Esophagus squamous epithelium (tissue), 5 donors: ENCODE results near the gene ABHD1. TPM values are rescaled to one million over a fixed set of nuclear protein-coding genes. Genes with fewer than 3 reads are reported as not detected.
"Not testable (repeated sequence)": the region's sequence is repeated elsewhere in the genome, so short reads cannot be mapped to it uniquely, and the experiment has no call there.

Source experiments
- DNase-seq: peaks from one replicate; lab custom pipeline; 2025; lab: John Stamatoyannopoulos, UW
- H3K27ac ChIP-seq, 4 donors: fragments of 200-600 bp; sonication (generic); one replicate each; pipeline ENCODE4 v1.5.1; 2016 to 2019; ENCODE audit warnings: mild to moderate bottlenecking in 1 of 4
- H3K27me3 ChIP-seq, 4 donors: fragments of 200-600 bp; sonication (generic); 1 replicate in 3 of 4; 2 replicates in 1 of 4; pipeline versions ENCODE4 v1.5.1 to v1.6.0; 2017 to 2021; ENCODE audit warnings: antibody characterized with exemption in 1 of 4
- H3K36me3 ChIP-seq, 3 donors: fragments of 200-600 bp; sonication (generic); one replicate each; pipeline ENCODE4 v1.5.1; 2016 to 2019
- H3K4me1 ChIP-seq, 3 donors: fragments of 200-600 bp; sonication (generic); one replicate each; pipeline ENCODE4 v1.5.1; 2017 to 2019
- H3K4me3 ChIP-seq, 4 donors: fragments of 200-600 bp; sonication (generic); 1 replicate in 3 of 4; 2 replicates in 1 of 4; pipeline ENCODE4 v1.5.1; 2016 to 2019; ENCODE audit warnings: mild to moderate bottlenecking in 2 of 4, moderate library complexity in 1 of 4
- H3K9me3 ChIP-seq, 3 donors: fragments of 200-600 bp; sonication (generic); one replicate each; pipeline ENCODE4 v1.5.1; 2016 to 2019
- POLR2A ChIP-seq, 4 donors: fragments of 450-650 bp; IDR thresholded peaks; one replicate each; pipeline ENCODE4 v1.6.1; 2017; ENCODE audit warnings: antibody characterized with exemption in 4 of 4, mild to moderate bottlenecking in 4 of 4, moderate library complexity in 3 of 4
- WGBS, 2 donors: methylation state at CpG; one replicate each; pipeline ENCODE4 v1.1.5; 2018; 5-methylcytosine and 5-hydroxymethylcytosine counted together
- intact Hi-C: fragments of 100-400 bp; cut with DNase I; formaldehyde crosslinking; loops from one replicate; pipeline ENCODE4 v1.15.0; 2022
- total RNA-seq, 4 donors: library from RNA; depleted of rRNA; stranded (reverse); fragments of >200 nt; gene quantifications; one replicate each; pipeline ENCODE4 v1.1.0, GENCODE V29; 2016
- TF ChIP-seq, protein P1 (sequence below), 6 experiments: fragments of 450-650 bp in 4 of 6; fragments of 200-600 bp in 2 of 6; sonication (generic) in 2 of 6; IDR thresholded peaks; one replicate each; pipeline ENCODE4 v1.5.1; 2016 to 2019; ENCODE audit warnings: antibody characterized with exemption in 6 of 6, mild to moderate bottlenecking in 4 of 6, moderate library complexity in 4 of 6
- donor health status: DM: yes; HTN: yes; CAD: no.

The ABHD1 gene
- total RNA-seq, 4 donors from 2014 or later, result not detected

DNA sequence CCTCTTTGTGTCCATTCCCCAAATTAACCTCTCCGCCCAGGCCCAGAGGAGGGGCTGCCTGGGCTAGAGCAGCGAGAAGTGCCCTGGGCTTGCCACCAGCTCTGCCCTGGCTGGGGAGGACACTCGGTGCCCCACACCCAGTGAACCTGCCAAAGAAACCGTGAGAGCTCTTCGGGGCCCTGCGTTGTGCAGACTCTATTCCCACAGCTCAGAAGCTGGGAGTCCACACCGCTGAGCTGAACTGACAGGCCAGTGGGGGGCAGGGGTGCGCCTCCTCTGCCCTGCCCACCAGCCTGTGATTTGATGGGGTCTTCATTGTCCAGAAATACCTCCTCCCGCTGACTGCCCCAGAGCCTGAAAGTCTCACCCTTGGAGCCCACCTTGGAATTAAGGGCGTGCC, 23.6 kb upstream of the ABHD1 start:
- Histone ChIP-seq H3K27me3 (peaks cover 0 to 13% (median 0%) of the 10 kb centered on the region in 4 donors), H3K4me1 (peaks cover 6 to 11% (median 8%) of the 10 kb centered on the region in 3 donors), H3K9me3 (no peaks in the 10 kb centered on the region), H3K27ac (no peak overlapping the region), H3K4me3 (no peak overlapping the region), H3K36me3 (peaks cover 0 to 5% (median 0%) of the 10 kb centered on the region in 3 donors)
- no peak for DNase-seq
- intact Hi-C loops, result loop anchor here (5.0 to 10.0 kb wide), 2 partner anchors 102 to 175 kb away; partner anchors contain the start of gene DNAJC5G
- WGBS, 2 donors, result 83 to 87% methylated on average over 4 to 8 of the region's 10 CpGs
- no peak for TF ChIP-seq POLR2A (IDR thresholded peaks at IDR 0.05)
- TF ChIP-seq, protein P1, sequence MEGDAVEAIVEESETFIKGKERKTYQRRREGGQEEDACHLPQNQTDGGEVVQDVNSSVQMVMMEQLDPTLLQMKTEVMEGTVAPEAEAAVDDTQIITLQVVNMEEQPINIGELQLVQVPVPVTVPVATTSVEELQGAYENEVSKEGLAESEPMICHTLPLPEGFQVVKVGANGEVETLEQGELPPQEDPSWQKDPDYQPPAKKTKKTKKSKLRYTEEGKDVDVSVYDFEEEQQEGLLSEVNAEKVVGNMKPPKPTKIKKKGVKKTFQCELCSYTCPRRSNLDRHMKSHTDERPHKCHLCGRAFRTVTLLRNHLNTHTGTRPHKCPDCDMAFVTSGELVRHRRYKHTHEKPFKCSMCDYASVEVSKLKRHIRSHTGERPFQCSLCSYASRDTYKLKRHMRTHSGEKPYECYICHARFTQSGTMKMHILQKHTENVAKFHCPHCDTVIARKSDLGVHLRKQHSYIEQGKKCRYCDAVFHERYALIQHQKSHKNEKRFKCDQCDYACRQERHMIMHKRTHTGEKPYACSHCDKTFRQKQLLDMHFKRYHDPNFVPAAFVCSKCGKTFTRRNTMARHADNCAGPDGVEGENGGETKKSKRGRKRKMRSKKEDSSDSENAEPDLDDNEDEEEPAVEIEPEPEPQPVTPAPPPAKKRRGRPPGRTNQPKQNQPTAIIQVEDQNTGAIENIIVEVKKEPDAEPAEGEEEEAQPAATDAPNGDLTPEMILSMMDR (IDR thresholded peaks at IDR 0.05), result no peak

DNA sequence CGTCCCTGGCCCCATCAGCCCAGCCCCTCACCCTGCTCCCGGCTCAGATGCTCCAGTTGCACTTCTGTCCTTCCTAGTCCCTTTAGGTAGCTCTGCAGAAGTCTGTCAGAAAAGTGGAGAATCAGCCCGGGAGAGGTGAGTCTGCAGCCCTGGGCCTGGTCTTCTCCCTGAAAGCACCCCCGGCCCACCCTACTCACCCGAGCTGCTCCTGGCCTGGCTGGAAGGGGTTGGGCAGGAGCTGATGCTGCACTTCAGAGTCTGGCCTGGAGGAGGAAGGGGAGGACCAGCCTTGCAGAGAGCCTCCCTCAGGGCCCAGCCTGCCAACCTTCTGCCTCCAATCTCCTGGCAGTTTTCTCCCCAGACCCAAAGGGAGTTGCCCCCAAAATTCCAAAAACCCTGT, 21.3 kb upstream of the ABHD1 start:
- no peak for TF ChIP-seq POLR2A (IDR thresholded peaks at IDR 0.05)
- TF ChIP-seq, protein P1 (IDR thresholded peaks at IDR 0.05), result no peak

DNA sequence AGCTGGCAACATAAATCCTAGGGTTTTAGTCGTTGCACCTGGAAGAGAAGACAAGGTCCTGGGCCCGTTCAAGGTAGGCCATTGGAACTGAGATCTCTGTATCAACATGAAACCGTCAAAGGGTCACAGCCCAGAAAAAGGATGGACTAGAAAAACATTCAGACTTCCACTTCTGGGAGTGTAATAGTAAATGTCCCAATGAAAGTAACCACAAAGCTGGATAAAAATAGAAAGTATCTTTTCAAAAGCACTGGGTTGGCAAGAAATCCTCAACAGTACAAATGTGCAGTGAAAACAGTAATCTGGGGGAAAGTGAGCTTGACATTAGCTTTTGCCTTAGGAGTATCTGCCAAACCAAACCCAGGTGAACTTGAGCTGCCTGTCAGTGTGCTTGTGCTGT, 17.6 kb upstream of the ABHD1 start:
- H3K36me3 ChIP-seq, result no peaks in the 10 kb centered on the region
- H3K9me3 ChIP-seq, result no peaks in the 10 kb centered on the region
- no peaks in the 10 kb centered on the region for H3K4me1 ChIP-seq
- no peak for DNase-seq
- no peak overlapping the region for H3K4me3 ChIP-seq
- H3K27ac ChIP-seq, result no peak overlapping the region
- 50 to 78% methylated on average over 3 of the region's 3 CpGs for WGBS, 2 donors
- TF ChIP-seq, protein P1 (IDR thresholded peaks at IDR 0.05), result no peak
- TF ChIP-seq POLR2A (IDR thresholded peaks at IDR 0.05), result no peak
- H3K27me3 ChIP-seq, result peaks cover 0 to 16% (median 0%) of the 10 kb centered on the region in 4 donors
- intact Hi-C loops, result loop anchor here (10.0 kb wide), 1 partner anchor 169 kb away; the partner anchor contains the start of gene DNAJC5G

More for the DNA sequence above, 21.3 kb upstream of the ABHD1 start:
- Histone ChIP-seq H3K9me3 (no peaks in the 10 kb centered on the region), H3K27ac (no peak overlapping the region), H3K27me3 (peaks cover 0 to 16% (median 0%) of the 10 kb centered on the region in 4 donors), H3K4me3 (no peak overlapping the region), H3K36me3 (peaks cover 0 to 5% (median 0%) of the 10 kb centered on the region in 3 donors), H3K4me1 (no peaks in the 10 kb centered on the region)
- no peak for DNase-seq
- 82 to 96% methylated on average over 3 to 4 of the region's 5 CpGs for WGBS, 2 donors
- intact Hi-C loops, result loop anchor here (5.0 to 10.0 kb wide), 2 partner anchors 100 to 172 kb away; partner anchors contain the start of gene DNAJC5G

DNA sequence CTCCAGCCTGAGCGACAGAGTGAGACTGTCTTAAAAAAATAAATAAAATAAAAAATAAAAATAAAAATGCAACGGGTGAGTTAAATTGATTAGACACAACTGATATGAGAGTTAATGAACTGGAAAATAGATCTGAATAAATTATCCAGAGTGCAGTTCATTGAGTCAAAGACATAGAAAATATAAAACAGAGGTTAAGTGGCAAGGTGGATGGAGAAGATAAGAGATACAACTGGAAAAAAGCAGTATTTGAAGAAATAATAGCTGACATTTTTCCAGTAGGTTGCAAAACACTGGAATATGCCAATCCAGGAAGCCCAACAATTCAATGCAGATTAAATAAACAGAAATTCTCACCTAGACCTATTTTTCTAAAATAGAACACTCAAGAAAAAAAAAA, 15.4 kb upstream of the ABHD1 start:
- no peaks in the 10 kb centered on the region for H3K36me3 ChIP-seq
- TF ChIP-seq, protein P1 (IDR thresholded peaks at IDR 0.05), result no peak
- no peak for TF ChIP-seq POLR2A (IDR thresholded peaks at IDR 0.05)
- no peak overlapping the region for H3K27ac ChIP-seq
- no peaks in the 10 kb centered on the region for H3K4me1 ChIP-seq
- intact Hi-C loops, result loop anchor here (10.0 kb wide), 1 partner anchor 167 kb away; the partner anchor contains the start of gene DNAJC5G
- peaks cover 0 to 16% (median 0%) of the 10 kb centered on the region in 4 donors for H3K27me3 ChIP-seq
- no peaks in the 10 kb centered on the region for H3K9me3 ChIP-seq
- no peak for DNase-seq
- H3K4me3 ChIP-seq, result no peak overlapping the region
- WGBS, 2 donors, result 75 to 81% methylated on average over 2 of the region's 2 CpGs

DNA sequence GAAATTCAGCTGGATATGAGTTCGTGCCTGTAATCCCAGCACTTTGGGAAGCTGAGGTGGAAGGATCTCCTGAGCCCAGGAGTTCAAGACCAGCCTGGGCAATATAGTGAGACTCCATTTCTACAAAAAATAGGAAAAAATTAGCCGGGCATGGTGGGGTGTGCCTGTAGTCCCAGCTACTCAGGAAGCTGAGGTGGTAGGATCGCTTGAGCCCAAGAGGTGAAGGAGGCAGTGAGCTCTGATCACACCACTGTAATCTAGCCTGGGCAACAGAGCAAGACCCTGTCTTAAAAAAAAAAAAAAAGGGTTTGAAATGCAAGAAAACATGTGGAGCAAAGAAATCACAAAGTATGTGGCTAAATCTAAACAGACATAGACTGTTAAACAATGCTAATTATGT, 14.5 kb upstream of the ABHD1 start:
- no peak overlapping the region for H3K4me3 ChIP-seq
- peaks cover 0 to 11% (median 0%) of the 10 kb centered on the region in 4 donors for H3K27me3 ChIP-seq
- intact Hi-C loops, result loop anchor here (10.0 kb wide), 1 partner anchor 166 kb away; the partner anchor contains the start of gene DNAJC5G
- no peak overlapping the region for H3K27ac ChIP-seq
- TF ChIP-seq POLR2A (IDR thresholded peaks at IDR 0.05), result no peak
- TF ChIP-seq, protein P1 (IDR thresholded peaks at IDR 0.05), result no peak
- no peaks in the 10 kb centered on the region for H3K4me1 ChIP-seq
- no peaks in the 10 kb centered on the region for H3K9me3 ChIP-seq
- WGBS, 2 donors, result 86 to 90% methylated on average over 3 of the region's 3 CpGs
- no peak for DNase-seq
- no peaks in the 10 kb centered on the region for H3K36me3 ChIP-seq

DNA sequence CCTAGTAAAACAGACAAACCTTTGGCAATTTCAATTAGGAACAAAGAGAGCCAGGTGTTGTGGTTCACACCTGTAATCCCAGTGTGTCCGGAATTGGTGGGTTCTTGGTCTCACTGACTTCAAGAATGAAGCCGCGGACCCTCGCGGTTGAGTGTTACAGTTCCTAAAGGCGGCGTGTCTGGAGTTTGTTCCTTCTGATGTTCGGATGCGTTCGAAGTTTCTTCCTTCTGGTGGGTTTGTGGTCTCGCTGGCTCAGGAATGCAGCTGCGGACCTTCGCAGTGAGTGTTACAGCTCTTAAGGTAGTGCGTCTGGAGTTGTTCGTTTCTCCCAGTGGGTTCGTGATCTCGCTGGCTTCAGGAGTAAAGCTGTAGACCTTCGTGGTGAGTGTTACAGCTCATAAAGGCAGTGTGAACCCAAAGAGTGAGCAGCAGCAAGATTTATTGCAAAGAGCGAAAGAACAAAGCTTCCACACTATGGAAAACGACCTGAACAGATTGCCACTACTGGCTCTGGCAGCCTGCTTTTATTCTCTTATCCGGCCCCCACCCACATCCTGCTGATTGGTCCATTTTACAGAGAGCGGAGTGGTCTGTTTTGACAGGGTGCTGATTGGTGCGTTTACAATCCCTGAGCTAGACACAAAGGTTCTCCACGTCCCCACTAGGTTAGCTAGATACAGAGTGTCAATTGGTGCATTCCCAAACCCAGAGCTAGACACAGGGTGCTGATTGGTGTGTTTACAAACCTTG, 12.8 kb upstream of the ABHD1 start:
- DNase-seq, H3K27ac ChIP-seq, H3K4me3 ChIP-seq, H3K9me3 ChIP-seq, intact Hi-C loops, H3K4me1 ChIP-seq, H3K36me3 ChIP-seq, H3K27me3 ChIP-seq: not testable (repeated sequence)
- WGBS, 2 donors, result 83 to 89% methylated on average over 22 to 24 of the region's 24 CpGs

DNA sequence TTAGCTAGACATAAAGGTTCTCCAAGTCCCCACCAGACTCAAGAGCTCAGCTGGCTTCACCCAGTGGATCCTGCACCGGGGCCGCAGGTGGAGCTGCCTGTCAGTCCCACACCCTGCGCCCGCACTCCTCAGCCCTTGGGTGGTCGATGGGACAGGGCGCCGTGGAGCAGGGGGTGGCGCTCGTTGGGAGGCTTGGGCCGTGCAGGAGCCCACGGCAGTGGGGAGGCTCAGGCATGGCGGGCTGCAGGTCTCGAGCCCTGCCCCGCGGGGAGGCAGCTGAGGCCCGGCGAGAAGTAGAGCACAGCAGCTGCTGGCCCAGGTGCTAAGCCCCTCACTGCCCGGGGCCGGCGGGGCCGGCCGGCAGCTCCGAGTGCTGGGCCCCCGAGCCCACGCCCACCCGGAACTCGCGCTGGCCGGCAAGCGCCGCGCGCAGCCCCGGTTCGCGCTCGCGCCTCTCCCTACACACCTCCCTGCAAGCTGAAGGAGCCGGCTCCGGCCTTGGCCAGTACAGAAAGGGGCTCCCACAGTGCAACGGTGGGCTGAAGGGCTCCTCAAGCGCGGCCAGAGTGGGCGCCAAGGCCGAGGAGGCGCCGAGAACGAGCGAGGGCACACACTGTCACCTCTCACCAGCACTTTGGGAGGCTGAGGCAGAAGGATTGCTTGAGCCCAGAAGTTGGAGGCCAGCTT, 12.1 kb upstream of the ABHD1 start:
- H3K4me3 ChIP-seq, H3K27ac ChIP-seq, DNase-seq, H3K36me3 ChIP-seq, intact Hi-C loops, H3K27me3 ChIP-seq, H3K9me3 ChIP-seq, H3K4me1 ChIP-seq: not testable (repeated sequence)
- no CpG with 5 or more reads among the region's 49 CpGs for WGBS, 2 donors
